ES-I3 (cell line): ENCODE data around the gene WDR36.

ENCODE experiments used
- H3K36me3 ChIP-seq: 2 replicates; pipeline ENCODE4 v1.6.1; 2013; ENCODE audit warnings: mild to moderate bottlenecking, low read length, control low read depth, moderate library complexity; ENCODE audit not compliant: insufficient read depth
- H3K4me1 ChIP-seq: 2 replicates; pipeline ENCODE4 v1.6.1; 2013; ENCODE audit warnings: mild to moderate bottlenecking, control low read depth, low read length; ENCODE audit not compliant: insufficient read depth
- H3K9ac ChIP-seq: 2 replicates; pipeline ENCODE4 v1.6.1; 2013; ENCODE audit warnings: low read depth, mild to moderate bottlenecking, low read length, moderate library complexity
- H3K9me3 ChIP-seq: 2 replicates; pipeline ENCODE4 v1.6.1; 2013; ENCODE audit warnings: mild to moderate bottlenecking, low read length, moderate library complexity; ENCODE audit not compliant: control insufficient read depth, insufficient read depth

Gene WDR36

DNA sequence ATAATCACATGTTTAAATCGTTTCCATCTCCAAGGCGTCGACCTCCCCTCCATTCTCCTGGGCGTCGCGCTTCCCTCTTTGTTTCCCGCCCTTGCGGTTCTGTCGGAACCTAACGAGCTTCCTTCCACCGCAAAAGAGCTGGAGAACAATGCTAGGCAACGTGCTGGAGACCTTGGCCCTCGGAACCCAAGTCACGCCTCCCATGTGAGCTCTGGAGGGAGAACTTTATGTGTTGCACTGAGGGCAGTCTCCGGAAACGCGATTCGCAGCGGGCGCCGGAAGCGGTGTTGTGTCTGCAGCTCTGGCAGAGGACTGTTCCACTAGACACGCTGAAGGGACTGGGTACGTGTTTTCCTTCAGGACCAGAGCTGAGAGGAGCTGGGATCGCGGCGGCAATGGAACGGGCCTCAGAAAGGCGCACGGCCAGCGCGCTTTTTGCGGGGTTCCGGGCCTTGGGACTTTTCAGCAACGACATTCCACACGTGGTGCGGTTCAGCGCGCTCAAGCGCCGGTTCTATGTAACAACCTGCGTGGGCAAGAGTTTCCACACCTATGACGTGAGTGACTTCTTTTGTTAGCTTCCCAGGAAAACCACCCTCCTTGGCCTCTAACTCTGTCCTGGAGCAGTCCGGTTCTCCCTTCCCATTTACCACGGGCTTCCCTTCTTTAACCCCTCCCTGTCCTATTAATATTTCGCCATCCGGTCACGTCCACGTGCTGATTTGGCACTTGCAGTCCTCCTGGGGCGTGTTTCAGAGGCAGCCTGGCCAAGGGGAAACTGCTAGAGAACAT is at the start of gene WDR36:
TSS of gene WDR36 (plus strand) at position 287 of the 792 bp plus-strand sequence. CDS start at position 396, 109 bp downstream.
- Histone ChIP-seq H3K9me3 (no peaks in the 10 kb centered on the region; the same call in none of the 2 replicates), H3K4me1 (no peaks in the 10 kb centered on the region), H3K36me3 (no peaks in the 10 kb centered on the region), H3K9ac (peak within 1 kb of the TSS; percentile 59)

DNA sequence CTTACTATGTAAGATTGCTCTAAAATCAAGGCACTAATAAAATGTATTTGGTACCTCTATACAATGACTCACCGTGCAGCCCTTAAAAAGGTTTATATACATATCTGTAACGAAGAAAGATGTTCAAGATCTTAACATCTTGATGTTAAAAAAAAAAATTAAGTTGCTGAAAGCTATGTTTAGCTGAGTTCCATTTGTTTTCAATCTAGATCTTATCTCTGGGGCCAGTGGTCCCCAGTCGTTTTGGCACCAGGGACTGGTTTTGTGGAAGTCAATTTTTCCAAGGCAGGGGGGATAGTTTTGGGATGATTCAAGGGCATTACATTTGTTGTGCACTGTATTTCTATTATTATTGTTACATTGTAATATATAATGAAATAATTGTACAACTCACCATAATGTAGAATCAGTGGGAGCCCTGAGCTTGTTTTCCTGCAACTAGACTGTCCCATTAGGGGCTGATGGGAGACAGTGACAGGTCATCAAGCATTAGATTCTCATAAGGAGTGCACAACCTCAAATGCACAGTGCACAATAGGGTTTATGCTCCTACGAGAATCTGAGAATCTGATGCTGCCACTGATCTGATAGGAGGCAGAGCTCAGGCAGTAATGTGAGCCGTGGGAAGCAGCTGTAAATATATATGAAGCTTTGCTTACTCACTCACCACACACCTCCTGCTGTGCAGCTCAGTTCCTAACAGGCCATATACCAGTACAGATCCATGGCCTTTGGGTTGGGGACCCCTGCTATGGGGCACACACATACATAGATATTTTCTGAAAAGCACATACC is 48.2 kb upstream of the WDR36 start:
- Histone ChIP-seq H3K9me3 (no peaks in the 10 kb centered on the region), H3K4me1 (no peaks in the 10 kb centered on the region), H3K36me3 (no peaks in the 10 kb centered on the region), H3K9ac (no peak overlapping the region)

DNA sequence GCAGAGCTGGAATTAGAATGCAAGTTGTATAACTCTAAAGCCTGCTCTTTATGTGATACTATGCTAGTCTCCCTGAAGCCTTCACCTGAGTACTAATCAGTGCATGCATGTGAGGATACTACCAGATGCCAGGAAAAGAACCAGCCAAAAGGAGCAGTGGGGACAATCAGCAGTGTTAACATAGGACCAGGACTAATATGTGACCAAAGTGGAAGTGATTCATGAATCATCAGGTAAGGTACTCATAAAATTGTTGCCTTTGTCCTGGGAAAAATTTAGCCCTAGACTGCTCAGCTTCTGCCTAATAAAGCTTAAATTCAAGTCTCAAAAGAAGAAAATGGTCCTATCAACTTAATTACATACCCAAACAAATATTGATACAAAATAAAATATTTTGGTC is 34.1 kb upstream of the WDR36 start:
- Histone ChIP-seq H3K9ac (no peak overlapping the region), H3K36me3 (no peaks in the 10 kb centered on the region), H3K9me3 (no peaks in the 10 kb centered on the region), H3K4me1 (no peaks in the 10 kb centered on the region)

DNA sequence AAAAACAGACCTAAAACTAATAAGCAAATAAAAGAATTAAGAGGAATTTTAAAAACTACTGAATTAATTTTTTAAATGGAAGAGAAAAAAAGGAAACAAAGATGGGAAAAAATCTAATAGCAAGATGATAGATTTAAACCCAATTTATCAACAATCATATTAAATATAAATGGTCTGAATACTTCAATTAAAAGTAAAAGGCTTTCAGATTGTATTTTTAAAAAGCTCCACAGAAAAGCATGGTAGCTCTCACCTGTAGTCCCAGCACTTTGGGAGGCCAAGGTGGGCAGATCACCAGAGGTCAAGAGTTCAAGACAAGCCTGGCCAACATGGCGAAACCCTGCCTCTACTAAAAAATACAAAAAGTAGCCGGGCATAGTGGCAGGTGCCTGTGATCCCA is 32.0 kb upstream of the WDR36 start:
- no peaks in the 10 kb centered on the region for H3K4me1 ChIP-seq
- no peaks in the 10 kb centered on the region for H3K9me3 ChIP-seq
- no peaks in the 10 kb centered on the region for H3K36me3 ChIP-seq
- H3K9ac ChIP-seq: no peak overlapping the region

DNA sequence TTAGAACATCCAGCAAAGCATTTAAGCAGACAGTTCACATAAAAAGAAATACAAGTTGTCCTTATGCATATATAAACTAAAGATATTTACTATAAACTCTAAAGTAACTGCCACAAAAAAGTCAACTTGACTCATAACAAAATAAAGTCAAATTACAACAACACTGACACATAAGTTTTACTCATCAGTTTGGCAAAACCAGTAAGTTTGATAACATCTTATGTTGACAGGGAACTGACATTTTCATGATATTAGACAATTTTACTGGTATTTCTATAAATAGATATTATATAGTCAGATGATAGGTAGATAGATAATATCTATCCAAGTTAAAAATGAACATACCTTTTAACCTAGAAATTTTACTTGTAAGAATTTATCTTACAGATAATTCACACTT is 30.5 kb upstream of the WDR36 start:
- H3K9me3 ChIP-seq: no peaks in the 10 kb centered on the region
- no peaks in the 10 kb centered on the region for H3K36me3 ChIP-seq
- no peaks in the 10 kb centered on the region for H3K4me1 ChIP-seq
- H3K9ac ChIP-seq: no peak overlapping the region

DNA sequence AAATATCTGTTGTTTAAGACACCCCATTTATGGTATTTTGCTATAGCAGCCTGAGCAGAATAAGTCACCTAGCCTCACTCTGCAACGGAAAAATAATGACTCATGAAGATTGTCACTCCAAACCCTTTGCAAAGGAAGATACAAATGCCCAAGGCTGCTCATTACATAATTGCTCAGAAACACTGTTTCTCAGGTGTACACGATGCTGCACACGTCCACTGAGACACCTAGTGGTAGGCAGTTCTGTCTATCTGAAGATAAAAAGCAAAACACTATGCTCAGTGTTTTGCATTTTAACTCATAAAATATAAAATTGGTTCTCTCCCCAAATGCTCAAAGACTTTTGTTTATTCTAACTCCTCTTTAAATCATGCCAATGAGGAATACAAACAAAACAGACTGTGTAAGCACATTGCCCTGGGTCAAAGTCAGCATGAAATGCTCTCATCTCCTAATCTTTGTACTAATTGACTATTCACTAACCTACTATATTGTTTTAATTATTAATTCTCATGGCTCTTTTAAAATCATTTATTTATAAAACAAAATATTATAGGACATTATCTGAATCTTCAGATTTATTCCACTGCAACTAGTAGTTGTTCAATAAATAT is 28.3 kb upstream of the WDR36 start:
- Histone ChIP-seq H3K9me3 (no peaks in the 10 kb centered on the region), H3K4me1 (no peaks in the 10 kb centered on the region), H3K9ac (no peak overlapping the region), H3K36me3 (no peaks in the 10 kb centered on the region)

DNA sequence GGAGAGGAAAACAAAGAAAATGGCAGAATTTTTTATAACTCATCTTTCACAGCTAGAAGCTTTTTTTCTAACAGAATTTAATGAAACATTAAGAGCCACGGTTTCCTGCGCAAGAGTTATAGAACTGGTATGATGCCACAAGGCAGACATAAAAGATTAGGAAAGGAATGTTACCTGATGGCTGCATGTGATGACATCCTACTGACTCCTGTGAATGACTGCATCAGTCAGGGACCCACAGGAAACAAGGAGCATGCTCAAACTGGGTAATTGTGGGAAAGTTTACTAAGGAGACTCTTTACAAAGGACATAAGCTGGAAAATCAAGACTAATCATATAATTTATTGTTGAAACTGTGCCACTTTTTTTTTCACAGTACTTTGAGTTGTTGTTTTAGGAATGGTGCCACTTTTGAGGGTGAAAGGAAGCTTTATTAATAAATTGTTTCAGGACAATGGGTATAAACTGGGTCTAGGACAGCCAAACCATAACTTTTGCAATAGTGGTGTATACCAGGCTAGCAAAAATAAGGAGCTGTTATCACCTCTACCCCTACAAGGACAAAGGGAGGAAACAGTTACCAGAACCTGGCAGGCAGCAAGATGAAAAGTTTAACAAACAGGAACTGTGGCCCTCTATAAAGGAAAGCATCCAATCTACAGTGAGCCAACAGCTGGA is 25.7 kb upstream of the WDR36 start:
- Histone ChIP-seq H3K9ac (no peak overlapping the region), H3K9me3 (no peaks in the 10 kb centered on the region), H3K4me1 (peaks cover 5% of the 10 kb centered on the region; the same call in 1 of the 2 replicates), H3K36me3 (no peaks in the 10 kb centered on the region)

DNA sequence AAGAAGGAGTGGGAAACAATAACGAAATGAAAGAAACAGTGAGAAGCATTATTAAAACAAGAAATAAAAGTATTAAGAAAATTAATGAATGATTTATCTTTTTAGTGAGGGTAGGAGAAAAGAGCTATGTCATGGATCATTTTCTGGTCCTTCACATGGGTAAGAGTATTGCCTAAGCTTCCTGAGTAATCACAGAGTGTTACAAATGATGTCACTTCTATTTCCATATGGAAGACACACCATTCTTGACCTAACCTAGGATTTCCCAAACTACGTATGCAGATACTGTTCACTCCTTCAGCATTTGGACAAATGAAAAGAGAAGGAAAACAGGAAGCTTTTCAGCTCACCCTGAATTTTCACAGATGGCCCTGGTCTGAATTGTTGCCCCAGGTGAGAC is 23.9 kb upstream of the WDR36 start:
- Histone ChIP-seq H3K9me3 (no peaks in the 10 kb centered on the region), H3K4me1 (peaks cover 5% of the 10 kb centered on the region; the same call in 1 of the 2 replicates), H3K36me3 (no peaks in the 10 kb centered on the region), H3K9ac (no peak overlapping the region)

DNA sequence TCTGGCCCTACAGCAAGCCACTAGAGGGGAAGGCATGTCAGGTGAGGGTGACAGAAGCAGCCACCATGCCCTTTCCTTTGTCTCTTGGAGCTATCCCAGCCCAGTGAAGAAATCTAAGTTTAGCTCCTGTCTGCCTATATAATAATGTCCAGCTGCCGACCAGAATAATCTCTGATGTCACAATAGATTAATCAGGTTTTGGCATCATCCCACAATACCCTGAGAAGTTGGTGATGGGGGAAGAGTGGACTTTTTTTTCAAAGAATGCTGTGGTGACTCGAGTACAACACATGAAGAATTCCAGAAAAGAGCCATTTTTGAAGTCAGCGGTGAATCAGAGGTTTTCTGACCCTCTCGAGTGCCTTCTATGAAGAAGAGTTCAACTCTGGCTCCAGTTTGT is 22.3 kb upstream of the WDR36 start:
- Histone ChIP-seq H3K9ac (peak overlapping the region; percentile 60; the same call in 1 of the 2 replicates), H3K4me1 (peaks cover 5% of the 10 kb centered on the region; the same call in 1 of the 2 replicates), H3K9me3 (no peaks in the 10 kb centered on the region), H3K36me3 (no peaks in the 10 kb centered on the region)

DNA sequence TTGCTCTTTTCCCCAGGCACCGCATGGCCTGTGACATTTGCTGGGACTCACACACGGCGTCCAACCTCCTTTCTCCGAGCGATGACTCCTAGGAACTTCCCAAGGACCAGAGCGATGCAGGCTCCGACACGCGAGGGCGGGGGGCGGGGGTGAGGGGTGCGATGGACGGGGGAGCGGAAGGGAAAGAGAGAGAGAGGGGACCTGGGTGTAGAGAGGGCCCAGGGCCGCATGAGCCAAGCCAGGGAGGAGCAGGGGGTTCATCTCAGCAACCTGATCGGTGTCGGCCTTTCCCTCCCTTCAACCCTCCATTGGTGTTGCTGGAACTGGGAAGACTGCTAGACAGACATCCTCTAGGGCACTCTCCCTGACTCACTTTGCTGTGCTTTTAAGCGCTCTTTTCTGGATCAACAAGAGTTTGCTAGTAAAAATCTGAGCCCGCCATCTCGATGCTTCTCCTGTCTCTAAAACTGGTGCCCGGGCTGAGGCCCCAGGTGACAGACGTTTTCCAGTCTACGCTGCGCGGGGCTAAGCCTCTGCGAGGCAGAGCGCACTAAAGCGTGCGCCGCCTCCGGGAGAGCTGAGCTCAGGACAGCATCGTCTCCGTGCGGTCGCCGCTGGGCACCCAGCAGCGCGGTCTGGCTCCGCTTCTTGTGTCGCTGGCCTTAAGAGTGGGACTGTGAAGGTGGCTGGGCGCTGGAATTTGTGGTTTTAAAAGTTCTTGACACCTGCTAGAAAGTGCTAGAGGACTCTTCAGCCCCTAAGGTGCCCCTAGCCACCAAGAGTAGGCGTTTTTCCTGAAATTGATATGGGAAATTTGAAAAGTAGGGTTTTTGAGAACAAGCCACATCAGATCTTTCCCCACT is 21.6 kb upstream of the WDR36 start:
- Histone ChIP-seq H3K9ac (peak overlapping the region; percentile 60), H3K9me3 (no peaks in the 10 kb centered on the region), H3K4me1 (peaks cover 5% of the 10 kb centered on the region; the same call in 1 of the 2 replicates), H3K36me3 (no peaks in the 10 kb centered on the region)

DNA sequence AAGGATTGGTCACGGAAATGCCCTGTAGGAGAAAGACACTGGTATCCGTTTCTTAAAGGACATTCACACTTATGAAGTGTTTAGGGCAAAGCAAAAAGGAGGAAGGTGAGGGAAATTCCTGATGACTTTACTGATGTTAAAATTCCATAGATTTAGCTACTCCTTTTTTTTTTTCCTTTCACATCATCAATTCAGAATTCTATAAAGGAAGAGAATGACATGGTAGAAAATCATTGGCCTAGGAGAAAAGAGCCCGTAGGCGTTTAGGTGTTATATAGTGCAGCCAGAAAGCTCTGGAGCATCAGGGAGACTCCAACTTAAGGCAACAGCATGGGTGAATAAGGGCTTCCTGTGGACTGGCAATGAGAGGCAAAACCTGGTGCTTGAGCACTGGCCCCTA is 20.7 kb upstream of the WDR36 start, which contains the start of gene TSLP:
TSS of gene TSLP (plus strand) at position 301 of the 400 bp plus-strand sequence. CDS start 178 bp downstream, outside the sequence.
- Histone ChIP-seq H3K9ac (peak within 1 kb of the TSS; percentile 60), H3K4me1 (peaks cover 5% of the 10 kb centered on the region; the same call in 1 of the 2 replicates), H3K9me3 (no peaks in the 10 kb centered on the region), H3K36me3 (no peaks in the 10 kb centered on the region)

DNA sequence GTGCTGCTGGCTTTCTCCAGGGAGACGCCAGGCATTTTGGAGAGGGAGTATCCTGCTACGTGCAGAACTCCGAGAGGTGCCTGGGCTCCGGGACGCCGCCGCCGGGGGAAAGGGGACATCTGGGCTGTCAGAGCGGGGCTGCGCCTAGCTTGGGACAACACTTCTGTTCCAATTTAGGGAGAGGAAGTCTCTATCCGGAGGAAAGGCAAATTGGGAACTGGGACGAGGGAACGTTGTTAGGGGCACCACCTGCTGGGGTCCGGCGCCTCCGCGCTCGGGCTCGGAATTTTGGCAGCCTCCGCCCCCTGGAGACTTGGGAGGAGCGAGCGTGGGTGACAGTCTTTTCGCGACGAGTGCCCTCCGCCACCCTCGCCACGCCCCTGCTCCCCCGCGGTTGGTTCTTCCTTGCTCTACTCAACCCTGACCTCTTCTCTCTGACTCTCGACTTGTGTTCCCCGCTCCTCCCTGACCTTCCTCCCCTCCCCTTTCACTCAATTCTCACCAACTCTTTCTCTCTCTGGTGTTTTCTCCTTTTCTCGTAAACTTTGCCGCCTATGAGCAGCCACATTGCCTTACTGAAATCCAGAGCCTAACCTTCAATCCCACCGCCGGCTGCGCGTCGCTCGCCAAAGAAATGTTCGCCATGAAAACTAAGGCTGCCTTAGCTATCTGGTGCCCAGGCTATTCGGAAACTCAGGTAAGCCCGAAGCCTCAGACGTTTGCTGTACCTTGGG is 19.0 kb upstream of the WDR36 start:
- H3K4me1 ChIP-seq: peaks cover 5% of the 10 kb centered on the region; the same call in 1 of the 2 replicates
- peak overlapping the region; percentile 48 for H3K9ac ChIP-seq
- no peaks in the 10 kb centered on the region for H3K36me3 ChIP-seq
- H3K9me3 ChIP-seq: no peaks in the 10 kb centered on the region; the same call in 1 of the 2 replicates

DNA sequence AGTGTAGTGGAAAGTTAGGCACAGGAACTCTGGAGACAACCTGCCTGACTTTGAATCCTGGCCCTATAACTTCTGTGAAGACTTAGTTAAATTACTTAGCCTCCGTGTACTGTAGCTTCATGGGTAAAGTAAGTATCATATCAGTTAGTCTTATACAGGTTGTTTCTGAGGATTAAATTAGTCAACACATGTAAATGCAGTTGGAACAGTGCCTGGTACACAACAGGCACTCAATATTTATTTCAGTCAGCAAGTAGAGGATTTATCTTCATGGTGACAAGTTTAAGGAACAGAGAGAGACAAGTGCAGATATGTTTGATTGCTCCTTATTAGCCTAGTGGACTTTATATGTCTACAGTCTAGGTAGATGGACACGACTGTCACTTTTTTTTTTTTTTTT is 17.9 kb upstream of the WDR36 start:
- peak overlapping the region; percentile 48; the same call in 1 of the 2 replicates for H3K9ac ChIP-seq
- H3K9me3 ChIP-seq: no peaks in the 10 kb centered on the region; the same call in 1 of the 2 replicates
- peaks cover 5% of the 10 kb centered on the region; the same call in 1 of the 2 replicates for H3K4me1 ChIP-seq

More for the DNA sequence above, 17.9 kb upstream of the WDR36 start:
- H3K36me3 ChIP-seq: no peaks in the 10 kb centered on the region
